ENCODE data around the gene AKAP14.
"Not testable (repeated sequence)": the region's sequence is repeated elsewhere in the genome, so short reads cannot be mapped to it uniquely, and the experiment has no call there.

Gene AKAP14

GRCh38 chrX:119887721-119888425, 7.8 kb upstream of the AKAP14 start:
- Histone ChIP-seq H3K27ac (no peak overlapping the region), H3K4me3 (ENCODE audit: low read depth in 1 of 2, low read length in 1 of 2) (peak overlapping the region; percentile 48 to 55), H3K36me3 (no peaks in the 10 kb centered on the region), H3K4me1 (ENCODE audit: control insufficient read depth in 1 of 2, insufficient read depth in 1 of 2, low read depth in 1 of 2, low read length in 1 of 2) (peaks cover 0 to 6% of the 10 kb centered on the region in 2 experiments), H3K27me3 (peaks cover 6% of the 10 kb centered on the region), H3K9me3 (no peaks in the 10 kb centered on the region)
- TF ChIP-seq, protein P1, sequence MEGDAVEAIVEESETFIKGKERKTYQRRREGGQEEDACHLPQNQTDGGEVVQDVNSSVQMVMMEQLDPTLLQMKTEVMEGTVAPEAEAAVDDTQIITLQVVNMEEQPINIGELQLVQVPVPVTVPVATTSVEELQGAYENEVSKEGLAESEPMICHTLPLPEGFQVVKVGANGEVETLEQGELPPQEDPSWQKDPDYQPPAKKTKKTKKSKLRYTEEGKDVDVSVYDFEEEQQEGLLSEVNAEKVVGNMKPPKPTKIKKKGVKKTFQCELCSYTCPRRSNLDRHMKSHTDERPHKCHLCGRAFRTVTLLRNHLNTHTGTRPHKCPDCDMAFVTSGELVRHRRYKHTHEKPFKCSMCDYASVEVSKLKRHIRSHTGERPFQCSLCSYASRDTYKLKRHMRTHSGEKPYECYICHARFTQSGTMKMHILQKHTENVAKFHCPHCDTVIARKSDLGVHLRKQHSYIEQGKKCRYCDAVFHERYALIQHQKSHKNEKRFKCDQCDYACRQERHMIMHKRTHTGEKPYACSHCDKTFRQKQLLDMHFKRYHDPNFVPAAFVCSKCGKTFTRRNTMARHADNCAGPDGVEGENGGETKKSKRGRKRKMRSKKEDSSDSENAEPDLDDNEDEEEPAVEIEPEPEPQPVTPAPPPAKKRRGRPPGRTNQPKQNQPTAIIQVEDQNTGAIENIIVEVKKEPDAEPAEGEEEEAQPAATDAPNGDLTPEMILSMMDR (IDR thresholded peaks at IDR 0.05) = peak; percentile 62

- not testable (repeated sequence) for H3K4me3 ChIP-seq (ENCODE audit: low read depth in 1 of 2, low read length in 1 of 2); H3K36me3 ChIP-seq; H3K9me3 ChIP-seq; H3K4me1 ChIP-seq (ENCODE audit: control insufficient read depth in 1 of 2, insufficient read depth in 1 of 2, low read depth in 1 of 2, low read length in 1 of 2); H3K27ac ChIP-seq; H3K27me3 ChIP-seq
Observed at GRCh38 chrX:119890626-119891025, 5.1 kb upstream of the AKAP14 start.

DNA sequence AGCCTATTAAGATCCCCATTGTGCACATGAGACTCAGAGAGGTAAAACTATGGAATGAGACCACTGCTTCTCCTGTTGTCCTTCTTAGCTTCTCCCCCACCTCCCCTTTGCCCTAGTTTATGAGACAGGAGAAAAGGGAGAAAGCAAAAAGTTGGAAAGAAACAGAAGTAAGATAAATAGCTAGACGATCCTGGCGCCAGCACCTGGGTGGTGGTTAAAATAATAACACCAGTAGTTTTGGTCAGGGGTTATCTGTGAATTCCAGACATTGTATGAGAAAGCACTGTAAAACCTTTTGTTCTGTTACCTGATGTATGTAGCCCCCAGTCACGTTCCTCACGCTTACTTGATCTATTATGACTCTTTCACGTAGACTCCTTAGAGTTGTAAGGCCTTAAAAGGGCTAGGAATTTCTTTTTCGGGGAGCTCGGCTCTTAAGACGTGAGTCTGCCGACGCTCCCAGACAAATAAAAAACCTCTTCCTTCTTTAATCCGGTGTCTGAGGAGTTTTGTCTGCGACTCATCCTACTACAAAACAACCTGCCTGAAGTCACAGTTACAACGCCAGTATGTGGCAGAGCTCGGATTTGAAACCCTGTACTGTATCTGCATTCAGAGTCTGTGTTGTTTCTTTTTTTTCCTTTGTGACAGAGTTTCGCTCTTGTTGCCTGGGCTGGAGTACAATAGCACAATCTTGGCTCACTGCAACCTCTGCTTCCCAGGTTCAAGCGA, 3.6 kb upstream of the AKAP14 start:
- not testable (repeated sequence) for H3K4me1 ChIP-seq (ENCODE audit: control insufficient read depth in 1 of 2, insufficient read depth in 1 of 2, low read depth in 1 of 2, low read length in 1 of 2); H3K4me3 ChIP-seq (ENCODE audit: low read depth in 1 of 2, low read length in 1 of 2); H3K9me3 ChIP-seq; H3K27me3 ChIP-seq; H3K27ac ChIP-seq; H3K36me3 ChIP-seq

DNA sequence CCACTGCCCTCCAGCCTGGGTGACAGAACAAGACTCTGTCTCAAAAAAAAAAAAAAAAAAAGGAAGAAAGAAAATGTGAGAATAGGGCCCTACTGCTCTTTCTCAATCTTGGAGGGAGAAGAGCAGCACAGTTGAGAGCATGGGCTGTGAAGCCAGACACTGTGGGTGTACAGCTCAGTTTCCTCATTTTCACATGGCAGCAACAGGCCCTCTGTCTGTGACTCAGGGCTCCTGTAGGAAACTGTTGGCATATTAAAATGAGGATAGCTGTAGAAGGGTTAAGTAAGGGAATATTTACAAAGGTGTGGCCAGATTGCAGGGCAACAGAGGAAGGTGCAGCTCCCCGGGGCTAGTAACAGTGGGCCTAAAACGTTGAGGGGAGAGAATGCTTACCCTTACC, 3.4 kb downstream of the AKAP14 start:
- no peaks in the 10 kb centered on the region for H3K4me1 ChIP-seq (ENCODE audit: control insufficient read depth in 1 of 2, insufficient read depth in 1 of 2, low read depth in 1 of 2, low read length in 1 of 2)
- H3K9me3 ChIP-seq = no peaks in the 10 kb centered on the region
- peak overlapping the region; percentile 20 for H3K27ac ChIP-seq
- TF ChIP-seq, protein P1 (IDR thresholded peaks at IDR 0.05) = no peak
- no peak overlapping the region for H3K4me3 ChIP-seq (ENCODE audit: low read depth in 1 of 2, low read length in 1 of 2)
- H3K27me3 ChIP-seq = no peaks in the 10 kb centered on the region
- no peaks in the 10 kb centered on the region for H3K36me3 ChIP-seq

DNA sequence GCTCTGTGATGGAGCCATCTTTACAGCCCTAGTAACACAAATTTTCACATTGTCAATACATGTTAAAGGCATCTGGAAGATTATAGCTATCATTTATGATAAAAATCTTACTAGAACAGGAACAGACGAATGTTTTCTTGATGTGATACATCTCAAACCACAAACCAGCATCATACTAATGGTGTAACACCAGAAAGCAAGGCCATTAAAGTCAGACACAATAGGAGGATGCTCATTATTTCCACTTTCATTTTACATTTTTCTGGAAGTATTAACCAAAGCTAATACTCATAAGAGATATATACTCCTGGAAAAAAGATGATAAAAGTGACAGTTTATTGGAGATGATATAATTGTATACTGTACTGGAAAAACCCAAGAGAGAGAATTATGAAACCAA, 5.3 kb downstream of the AKAP14 start:
- H3K9me3 ChIP-seq = no peaks in the 10 kb centered on the region
- TF ChIP-seq, protein P1 (IDR thresholded peaks at IDR 0.05) = no peak
- H3K27ac ChIP-seq = no peak overlapping the region
- no peak overlapping the region for H3K4me3 ChIP-seq (ENCODE audit: low read depth in 1 of 2, low read length in 1 of 2)
- no peaks in the 10 kb centered on the region for H3K27me3 ChIP-seq
- no peaks in the 10 kb centered on the region for H3K4me1 ChIP-seq (ENCODE audit: control insufficient read depth in 1 of 2, insufficient read depth in 1 of 2, low read depth in 1 of 2, low read length in 1 of 2)
- H3K36me3 ChIP-seq = no peaks in the 10 kb centered on the region

DNA sequence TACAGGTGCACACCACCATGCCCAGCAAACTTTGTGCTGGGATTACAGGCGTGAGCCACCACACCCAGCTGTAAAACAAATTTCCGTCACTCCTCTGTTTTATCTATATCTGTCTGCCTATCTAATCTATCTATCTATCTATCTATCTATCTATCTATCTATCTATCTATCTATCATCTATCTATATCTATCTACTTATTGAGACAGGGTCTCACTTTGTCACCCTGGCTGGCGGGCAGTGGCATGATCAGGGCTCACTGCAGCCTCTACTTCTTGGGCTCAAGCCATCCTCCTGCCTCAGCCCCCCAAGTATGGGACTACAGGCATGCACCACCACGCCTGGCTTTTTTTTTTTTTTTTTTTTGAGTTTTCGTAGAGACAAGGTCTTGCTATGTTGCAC, 20.6 kb downstream of the AKAP14 start:
- H3K9me3 ChIP-seq = no peaks in the 10 kb centered on the region
- no peak overlapping the region for H3K4me3 ChIP-seq (ENCODE audit: low read depth in 1 of 2, low read length in 1 of 2)
- no peak overlapping the region for H3K27ac ChIP-seq
- H3K27me3 ChIP-seq = no peaks in the 10 kb centered on the region
- no peaks in the 10 kb centered on the region for H3K4me1 ChIP-seq (ENCODE audit: control insufficient read depth in 1 of 2, insufficient read depth in 1 of 2, low read depth in 1 of 2, low read length in 1 of 2)
- H3K36me3 ChIP-seq = no peaks in the 10 kb centered on the region
- TF ChIP-seq, protein P1 (IDR thresholded peaks at IDR 0.05) = no peak
